ENCODE measurements around the gene PNRC2. TPM values are rescaled to one million over a fixed set of nuclear protein-coding genes. Genes with fewer than 3 reads are reported as not detected.

Gene PNRC2
- total and polyA plus RNA-seq, 2 of the 13 experiments (the other 11 are each of a cell fraction or from before 2014, with no cell fraction given) = 74.9 to 97.5 TPM

DNA sequence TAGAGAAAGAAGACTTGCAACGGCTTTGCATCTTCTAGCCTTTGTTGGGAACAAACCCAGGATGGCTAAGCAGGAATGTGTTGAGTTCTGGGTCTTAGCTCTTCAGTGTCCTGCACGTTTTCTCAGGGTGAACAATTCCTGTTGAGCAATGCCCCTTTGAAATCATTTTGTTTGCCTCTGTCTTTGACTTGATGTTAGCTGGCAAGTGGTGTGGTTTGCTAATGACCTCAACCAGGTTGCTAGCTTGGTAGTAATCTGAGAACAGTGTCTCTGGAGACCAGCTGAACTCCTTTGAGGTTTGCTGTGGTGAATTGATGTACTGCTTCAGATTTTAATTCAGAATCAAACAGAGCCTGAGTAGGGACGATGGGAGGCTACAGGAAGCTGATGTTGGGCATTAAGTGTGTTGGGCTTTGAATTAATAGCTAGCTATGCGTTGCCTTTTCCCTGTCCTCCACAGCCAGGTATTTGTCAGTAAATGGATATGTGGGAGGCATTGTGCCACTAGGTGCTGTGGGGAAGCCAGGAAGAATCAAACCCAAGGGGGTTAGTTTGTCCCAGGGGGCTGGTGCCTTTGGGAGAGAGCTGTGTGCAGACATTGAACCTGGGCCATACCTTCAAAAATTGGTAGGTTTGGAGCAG, 43.8 kb downstream of the PNRC2 start (continued):
- TF ChIP-seq, protein P1, sequence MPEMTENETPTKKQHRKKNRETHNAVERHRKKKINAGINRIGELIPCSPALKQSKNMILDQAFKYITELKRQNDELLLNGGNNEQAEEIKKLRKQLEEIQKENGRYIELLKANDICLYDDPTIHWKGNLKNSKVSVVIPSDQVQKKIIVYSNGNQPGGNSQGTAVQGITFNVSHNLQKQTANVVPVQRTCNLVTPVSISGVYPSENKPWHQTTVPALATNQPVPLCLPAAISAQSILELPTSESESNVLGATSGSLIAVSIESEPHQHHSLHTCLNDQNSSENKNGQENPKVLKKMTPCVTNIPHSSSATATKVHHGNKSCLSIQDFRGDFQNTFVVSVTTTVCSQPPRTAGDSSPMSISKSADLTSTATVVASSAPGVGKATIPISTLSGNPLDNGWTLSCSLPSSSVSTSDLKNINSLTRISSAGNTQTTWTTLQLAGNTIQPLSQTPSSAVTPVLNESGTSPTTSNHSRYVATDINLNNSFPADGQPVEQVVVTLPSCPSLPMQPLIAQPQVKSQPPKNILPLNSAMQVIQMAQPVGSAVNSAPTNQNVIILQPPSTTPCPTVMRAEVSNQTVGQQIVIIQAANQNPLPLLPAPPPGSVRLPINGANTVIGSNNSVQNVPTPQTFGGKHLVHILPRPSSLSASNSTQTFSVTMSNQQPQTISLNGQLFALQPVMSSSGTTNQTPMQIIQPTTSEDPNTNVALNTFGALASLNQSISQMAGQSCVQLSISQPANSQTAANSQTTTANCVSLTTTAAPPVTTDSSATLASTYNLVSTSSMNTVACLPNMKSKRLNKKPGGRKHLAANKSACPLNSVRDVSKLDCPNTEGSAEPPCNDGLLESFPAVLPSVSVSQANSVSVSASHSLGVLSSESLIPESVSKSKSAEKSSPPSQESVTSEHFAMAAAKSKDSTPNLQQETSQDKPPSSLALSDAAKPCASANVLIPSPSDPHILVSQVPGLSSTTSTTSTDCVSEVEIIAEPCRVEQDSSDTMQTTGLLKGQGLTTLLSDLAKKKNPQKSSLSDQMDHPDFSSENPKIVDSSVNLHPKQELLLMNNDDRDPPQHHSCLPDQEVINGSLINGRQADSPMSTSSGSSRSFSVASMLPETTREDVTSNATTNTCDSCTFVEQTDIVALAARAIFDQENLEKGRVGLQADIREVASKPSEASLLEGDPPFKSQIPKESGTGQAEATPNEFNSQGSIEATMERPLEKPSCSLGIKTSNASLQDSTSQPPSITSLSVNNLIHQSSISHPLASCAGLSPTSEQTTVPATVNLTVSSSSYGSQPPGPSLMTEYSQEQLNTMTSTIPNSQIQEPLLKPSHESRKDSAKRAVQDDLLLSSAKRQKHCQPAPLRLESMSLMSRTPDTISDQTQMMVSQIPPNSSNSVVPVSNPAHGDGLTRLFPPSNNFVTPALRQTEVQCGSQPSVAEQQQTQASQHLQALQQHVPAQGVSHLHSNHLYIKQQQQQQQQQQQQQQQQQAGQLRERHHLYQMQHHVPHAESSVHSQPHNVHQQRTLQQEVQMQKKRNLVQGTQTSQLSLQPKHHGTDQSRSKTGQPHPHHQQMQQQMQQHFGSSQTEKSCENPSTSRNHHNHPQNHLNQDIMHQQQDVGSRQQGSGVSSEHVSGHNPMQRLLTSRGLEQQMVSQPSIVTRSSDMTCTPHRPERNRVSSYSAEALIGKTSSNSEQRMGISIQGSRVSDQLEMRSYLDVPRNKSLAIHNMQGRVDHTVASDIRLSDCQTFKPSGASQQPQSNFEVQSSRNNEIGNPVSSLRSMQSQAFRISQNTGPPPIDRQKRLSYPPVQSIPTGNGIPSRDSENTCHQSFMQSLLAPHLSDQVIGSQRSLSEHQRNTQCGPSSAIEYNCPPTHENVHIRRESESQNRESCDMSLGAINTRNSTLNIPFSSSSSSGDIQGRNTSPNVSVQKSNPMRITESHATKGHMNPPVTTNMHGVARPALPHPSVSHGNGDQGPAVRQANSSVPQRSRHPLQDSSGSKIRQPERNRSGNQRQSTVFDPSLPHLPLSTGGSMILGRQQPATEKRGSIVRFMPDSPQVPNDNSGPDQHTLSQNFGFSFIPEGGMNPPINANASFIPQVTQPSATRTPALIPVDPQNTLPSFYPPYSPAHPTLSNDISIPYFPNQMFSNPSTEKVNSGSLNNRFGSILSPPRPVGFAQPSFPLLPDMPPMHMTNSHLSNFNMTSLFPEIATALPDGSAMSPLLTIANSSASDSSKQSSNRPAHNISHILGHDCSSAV (CRISPR knock-in tag; IDR thresholded peaks at IDR 0.05; ENCODE audit: borderline replicate concordance) = no peak
- TF ChIP-seq FIP1L1 (IDR thresholded peaks at IDR 0.05; ENCODE audit: borderline replicate concordance, insufficient read depth, low read depth, low read length) = no peak
- no peak for TF ChIP-seq FOXK2 (IDR thresholded peaks at IDR 0.05)
- TF ChIP-seq, protein P2, sequence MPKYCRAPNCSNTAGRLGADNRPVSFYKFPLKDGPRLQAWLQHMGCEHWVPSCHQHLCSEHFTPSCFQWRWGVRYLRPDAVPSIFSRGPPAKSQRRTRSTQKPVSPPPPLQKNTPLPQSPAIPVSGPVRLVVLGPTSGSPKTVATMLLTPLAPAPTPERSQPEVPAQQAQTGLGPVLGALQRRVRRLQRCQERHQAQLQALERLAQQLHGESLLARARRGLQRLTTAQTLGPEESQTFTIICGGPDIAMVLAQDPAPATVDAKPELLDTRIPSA (CRISPR knock-in tag; IDR thresholded peaks at IDR 0.05; ENCODE audit: borderline replicate concordance) = no peak
- 0 out of 2 replicates have a peak, but pooled peaks have one; percentile 15 for TF ChIP-seq GFI1 (CRISPR knock-in tag; IDR thresholded peaks at IDR 0.05; ENCODE audit: borderline replicate concordance)
- TF ChIP-seq, protein P3, sequence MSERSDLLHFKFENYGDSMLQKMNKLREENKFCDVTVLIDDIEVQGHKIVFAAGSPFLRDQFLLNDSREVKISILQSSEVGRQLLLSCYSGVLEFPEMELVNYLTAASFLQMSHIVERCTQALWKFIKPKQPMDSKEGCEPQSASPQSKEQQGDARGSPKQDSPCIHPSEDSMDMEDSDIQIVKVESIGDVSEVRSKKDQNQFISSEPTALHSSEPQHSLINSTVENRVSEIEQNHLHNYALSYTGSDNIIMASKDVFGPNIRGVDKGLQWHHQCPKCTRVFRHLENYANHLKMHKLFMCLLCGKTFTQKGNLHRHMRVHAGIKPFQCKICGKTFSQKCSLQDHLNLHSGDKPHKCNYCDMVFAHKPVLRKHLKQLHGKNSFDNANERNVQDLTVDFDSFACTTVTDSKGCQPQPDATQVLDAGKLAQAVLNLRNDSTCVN (CRISPR knock-in tag; IDR thresholded peaks at IDR 0.05; ENCODE audit: borderline replicate concordance) = no peak
- TF ChIP-seq, protein P4, sequence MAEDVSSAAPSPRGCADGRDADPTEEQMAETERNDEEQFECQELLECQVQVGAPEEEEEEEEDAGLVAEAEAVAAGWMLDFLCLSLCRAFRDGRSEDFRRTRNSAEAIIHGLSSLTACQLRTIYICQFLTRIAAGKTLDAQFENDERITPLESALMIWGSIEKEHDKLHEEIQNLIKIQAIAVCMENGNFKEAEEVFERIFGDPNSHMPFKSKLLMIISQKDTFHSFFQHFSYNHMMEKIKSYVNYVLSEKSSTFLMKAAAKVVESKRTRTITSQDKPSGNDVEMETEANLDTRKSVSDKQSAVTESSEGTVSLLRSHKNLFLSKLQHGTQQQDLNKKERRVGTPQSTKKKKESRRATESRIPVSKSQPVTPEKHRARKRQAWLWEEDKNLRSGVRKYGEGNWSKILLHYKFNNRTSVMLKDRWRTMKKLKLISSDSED (CRISPR knock-in tag; IDR thresholded peaks at IDR 0.05) = no peak
- TF ChIP-seq, protein P5, sequence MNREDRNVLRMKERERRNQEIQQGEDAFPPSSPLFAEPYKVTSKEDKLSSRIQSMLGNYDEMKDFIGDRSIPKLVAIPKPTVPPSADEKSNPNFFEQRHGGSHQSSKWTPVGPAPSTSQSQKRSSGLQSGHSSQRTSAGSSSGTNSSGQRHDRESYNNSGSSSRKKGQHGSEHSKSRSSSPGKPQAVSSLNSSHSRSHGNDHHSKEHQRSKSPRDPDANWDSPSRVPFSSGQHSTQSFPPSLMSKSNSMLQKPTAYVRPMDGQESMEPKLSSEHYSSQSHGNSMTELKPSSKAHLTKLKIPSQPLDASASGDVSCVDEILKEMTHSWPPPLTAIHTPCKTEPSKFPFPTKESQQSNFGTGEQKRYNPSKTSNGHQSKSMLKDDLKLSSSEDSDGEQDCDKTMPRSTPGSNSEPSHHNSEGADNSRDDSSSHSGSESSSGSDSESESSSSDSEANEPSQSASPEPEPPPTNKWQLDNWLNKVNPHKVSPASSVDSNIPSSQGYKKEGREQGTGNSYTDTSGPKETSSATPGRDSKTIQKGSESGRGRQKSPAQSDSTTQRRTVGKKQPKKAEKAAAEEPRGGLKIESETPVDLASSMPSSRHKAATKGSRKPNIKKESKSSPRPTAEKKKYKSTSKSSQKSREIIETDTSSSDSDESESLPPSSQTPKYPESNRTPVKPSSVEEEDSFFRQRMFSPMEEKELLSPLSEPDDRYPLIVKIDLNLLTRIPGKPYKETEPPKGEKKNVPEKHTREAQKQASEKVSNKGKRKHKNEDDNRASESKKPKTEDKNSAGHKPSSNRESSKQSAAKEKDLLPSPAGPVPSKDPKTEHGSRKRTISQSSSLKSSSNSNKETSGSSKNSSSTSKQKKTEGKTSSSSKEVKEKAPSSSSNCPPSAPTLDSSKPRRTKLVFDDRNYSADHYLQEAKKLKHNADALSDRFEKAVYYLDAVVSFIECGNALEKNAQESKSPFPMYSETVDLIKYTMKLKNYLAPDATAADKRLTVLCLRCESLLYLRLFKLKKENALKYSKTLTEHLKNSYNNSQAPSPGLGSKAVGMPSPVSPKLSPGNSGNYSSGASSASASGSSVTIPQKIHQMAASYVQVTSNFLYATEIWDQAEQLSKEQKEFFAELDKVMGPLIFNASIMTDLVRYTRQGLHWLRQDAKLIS (CRISPR knock-in tag; IDR thresholded peaks at IDR 0.05) = no peak
- peak; percentile 57; the same call in 1 of the 2 replicates for TF ChIP-seq TGIF2 (CRISPR knock-in tag; IDR thresholded peaks at IDR 0.05)
- no peak for TF ChIP-seq ZNF468 (CRISPR knock-in tag; IDR thresholded peaks at IDR 0.05)
